ENCODE data around the gene TFEB.

Gene TFEB

DNA sequence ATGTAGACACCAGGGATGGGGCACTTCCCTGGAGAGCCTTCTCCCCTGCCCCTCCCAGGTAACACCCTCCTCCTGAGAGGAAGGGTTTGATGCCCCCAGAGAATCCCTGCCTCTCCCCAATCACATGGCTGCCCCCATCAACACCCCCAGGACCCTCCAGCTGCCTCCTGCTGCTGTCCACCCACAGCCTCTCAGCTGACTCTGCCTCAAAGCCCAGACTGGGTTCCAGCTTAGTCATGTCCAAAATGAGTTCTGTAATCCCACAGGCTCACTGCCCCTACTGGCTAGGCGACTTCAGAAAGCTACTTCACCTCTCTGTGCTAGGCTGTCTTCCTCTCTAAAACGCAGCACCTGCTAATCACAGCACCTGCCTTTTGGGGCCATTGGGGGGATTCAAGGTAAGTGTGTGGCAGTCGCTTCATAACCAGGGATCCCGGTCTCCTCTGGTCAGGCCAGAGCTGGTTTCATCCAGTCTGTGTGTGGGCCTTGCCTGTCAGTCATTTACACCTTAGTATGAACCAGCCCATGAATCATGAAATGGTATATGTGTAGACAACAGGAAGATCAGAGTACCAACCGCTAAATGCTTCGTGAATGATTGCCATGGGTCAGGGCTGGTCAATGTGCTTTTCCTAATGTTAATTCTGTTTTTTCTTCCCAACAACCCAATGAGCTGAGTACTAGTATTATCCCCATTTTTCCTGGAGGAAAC lies 40.4 kb downstream of the TFEB start:
- Histone ChIP-seq H3K36me3 (ENCODE audit: control insufficient read depth in 2 of 2, insufficient read depth in 1 of 2, low read length in 2 of 2) (no peaks in the 10 kb centered on the region), H3K9me3 (ENCODE audit: control insufficient read depth, insufficient read depth, low read depth, low read length) (no peaks in the 10 kb centered on the region), H3K27ac (ENCODE audit: extremely low read depth, low read depth, low read length) (no peak overlapping the region), H3K4me1 (ENCODE audit: control insufficient read depth, insufficient read depth, low read length) (no peaks in the 10 kb centered on the region), H3K4me3 (ENCODE audit: low read depth, low read length) (no peak overlapping the region)
- ChIA-PET POLR2A (interaction anchor here (1.8 kb wide), 1 partner anchor 8 kb away, joined by 4 read pairs; no protein-coding TSS in a partner anchor), CTCF (interaction anchor here (0.6 to 4.9 kb wide), 8 partner anchors 10 to 1772 kb away, joined by 3 to 37 read pairs (median 4); no protein-coding TSS in a partner anchor)
- TF ChIP-seq ZNF112 (tag by site-specific recombination; IDR thresholded peaks at IDR 0.05) (no peak), ZFHX2 (tag by site-specific recombination; conservative IDR thresholded peaks at IDR 0.05) (peak; percentile 82), ZBTB20 (tag by site-specific recombination; IDR thresholded peaks at IDR 0.05) (no peak), EGR2 (tag by site-specific recombination; IDR thresholded peaks at IDR 0.05; ENCODE audit: low read depth) (peak; percentile 81), GLIS2 (tag by site-specific recombination; IDR thresholded peaks at IDR 0.05) (peak; percentile 40; the same call in 1 of the 2 replicates)

DNA sequence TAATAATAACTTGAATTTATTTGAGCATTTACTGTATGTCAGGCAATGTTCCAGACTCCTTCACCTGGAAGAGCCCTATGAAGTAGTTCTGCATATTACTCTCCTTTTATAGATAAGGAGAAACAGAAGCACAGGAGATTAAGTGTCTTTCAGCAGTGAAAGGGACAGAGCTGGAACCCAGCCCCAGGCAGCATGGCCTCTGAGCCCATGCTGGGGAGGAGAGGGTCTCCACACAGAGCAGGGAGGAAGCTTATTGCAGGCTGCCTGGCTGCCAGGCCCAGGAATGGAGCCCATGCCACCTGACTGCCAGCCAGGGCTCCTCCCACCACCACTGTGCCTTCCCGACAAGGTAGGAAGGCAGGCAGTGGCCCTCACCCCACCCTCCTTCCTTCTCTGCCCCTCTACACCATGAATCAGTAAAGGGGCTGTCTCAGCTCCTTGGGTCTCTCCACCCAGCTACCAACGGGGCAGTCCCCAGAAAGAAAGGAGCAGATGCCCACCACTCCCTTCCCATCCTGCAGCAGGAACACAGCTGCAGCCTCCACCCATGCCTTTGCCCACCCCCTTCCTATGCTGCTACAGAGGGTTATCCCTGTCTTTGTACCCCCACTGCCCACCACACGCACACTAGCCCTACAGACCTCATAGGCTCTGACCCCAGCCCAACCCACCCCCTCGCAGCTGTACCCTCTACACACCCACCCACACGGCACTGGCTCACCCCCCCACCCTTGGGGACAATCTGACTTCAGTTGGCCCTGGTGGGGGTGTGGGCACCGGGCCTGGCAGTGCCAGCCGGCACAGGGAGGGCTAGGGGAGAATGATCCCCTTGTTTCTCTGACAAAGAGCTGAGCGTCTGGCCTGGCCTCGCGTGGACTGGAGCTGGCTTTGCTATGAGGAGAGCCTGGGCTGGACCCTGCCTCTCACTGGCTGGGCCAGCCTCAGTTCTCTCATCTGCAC lies 41.8 kb downstream of the TFEB start:
- H3K36me3 ChIP-seq (ENCODE audit: control insufficient read depth in 2 of 2, insufficient read depth in 1 of 2, low read length in 2 of 2), result no peaks in the 10 kb centered on the region
- H3K27ac ChIP-seq (ENCODE audit: extremely low read depth, low read depth, low read length), result no peak overlapping the region
- no peaks in the 10 kb centered on the region for H3K4me1 ChIP-seq (ENCODE audit: control insufficient read depth, insufficient read depth, low read length)
- no peaks in the 10 kb centered on the region for H3K9me3 ChIP-seq (ENCODE audit: control insufficient read depth, insufficient read depth, low read depth, low read length)
- CTCF ChIA-PET, result interaction anchor here (0.5 to 4.9 kb wide), 9 partner anchors 9 to 378 kb away, joined by 3 to 37 read pairs (median 3); no protein-coding TSS in a partner anchor
- no peak for TF ChIP-seq ZNF223 (tag by site-specific recombination; IDR thresholded peaks at IDR 0.05)
- TF ChIP-seq, protein P1, sequence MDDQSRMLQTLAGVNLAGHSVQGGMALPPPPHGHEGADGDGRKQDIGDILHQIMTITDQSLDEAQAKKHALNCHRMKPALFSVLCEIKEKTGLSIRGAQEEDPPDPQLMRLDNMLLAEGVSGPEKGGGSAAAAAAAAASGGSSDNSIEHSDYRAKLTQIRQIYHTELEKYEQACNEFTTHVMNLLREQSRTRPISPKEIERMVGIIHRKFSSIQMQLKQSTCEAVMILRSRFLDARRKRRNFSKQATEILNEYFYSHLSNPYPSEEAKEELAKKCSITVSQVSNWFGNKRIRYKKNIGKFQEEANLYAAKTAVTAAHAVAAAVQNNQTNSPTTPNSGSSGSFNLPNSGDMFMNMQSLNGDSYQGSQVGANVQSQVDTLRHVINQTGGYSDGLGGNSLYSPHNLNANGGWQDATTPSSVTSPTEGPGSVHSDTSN (CRISPR knock-in tag; IDR thresholded peaks at IDR 0.05), result no peak
- TF ChIP-seq, protein P2, sequence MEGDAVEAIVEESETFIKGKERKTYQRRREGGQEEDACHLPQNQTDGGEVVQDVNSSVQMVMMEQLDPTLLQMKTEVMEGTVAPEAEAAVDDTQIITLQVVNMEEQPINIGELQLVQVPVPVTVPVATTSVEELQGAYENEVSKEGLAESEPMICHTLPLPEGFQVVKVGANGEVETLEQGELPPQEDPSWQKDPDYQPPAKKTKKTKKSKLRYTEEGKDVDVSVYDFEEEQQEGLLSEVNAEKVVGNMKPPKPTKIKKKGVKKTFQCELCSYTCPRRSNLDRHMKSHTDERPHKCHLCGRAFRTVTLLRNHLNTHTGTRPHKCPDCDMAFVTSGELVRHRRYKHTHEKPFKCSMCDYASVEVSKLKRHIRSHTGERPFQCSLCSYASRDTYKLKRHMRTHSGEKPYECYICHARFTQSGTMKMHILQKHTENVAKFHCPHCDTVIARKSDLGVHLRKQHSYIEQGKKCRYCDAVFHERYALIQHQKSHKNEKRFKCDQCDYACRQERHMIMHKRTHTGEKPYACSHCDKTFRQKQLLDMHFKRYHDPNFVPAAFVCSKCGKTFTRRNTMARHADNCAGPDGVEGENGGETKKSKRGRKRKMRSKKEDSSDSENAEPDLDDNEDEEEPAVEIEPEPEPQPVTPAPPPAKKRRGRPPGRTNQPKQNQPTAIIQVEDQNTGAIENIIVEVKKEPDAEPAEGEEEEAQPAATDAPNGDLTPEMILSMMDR (tag by site-specific recombination; IDR thresholded peaks at IDR 0.05), result no peak
- TF ChIP-seq ZNF10 (tag by site-specific recombination; IDR thresholded peaks at IDR 0.05), result 0 out of 2 replicates have a peak, but pooled peaks have one; percentile 28
- TF ChIP-seq ZFP41 (tag by site-specific recombination; IDR thresholded peaks at IDR 0.05; ENCODE audit: borderline replicate concordance), result no peak
- H3K4me3 ChIP-seq (ENCODE audit: low read depth, low read length), result no peak overlapping the region
- POLR2A ChIA-PET, result no interaction called here

DNA sequence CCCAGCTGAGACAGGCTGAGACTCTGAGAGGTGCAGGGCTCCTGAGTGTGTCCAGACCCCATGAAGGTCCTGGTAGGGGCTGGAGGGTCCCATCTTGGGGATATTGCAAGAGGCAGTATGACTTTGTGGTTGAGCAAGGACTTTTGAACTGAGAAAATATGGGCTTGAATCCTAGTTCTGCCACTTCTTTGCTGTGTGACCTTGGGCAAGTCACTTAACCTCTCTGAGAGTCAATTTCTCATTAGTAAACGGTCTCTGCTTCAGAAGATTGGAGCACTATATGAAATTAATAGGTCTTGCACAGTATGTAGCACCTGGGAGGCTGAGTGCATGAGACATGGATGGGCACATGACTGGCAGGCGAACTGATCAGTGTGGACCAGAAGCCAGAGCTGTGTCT lies 42.7 kb downstream of the TFEB start:
- no peaks in the 10 kb centered on the region for H3K9me3 ChIP-seq (ENCODE audit: control insufficient read depth, insufficient read depth, low read depth, low read length)
- ChIA-PET CTCF (interaction anchor here (0.9 to 3.7 kb wide), 7 partner anchors 11 to 373 kb away, joined by 3 to 19 read pairs (median 6); no protein-coding TSS in a partner anchor), POLR2A (interaction anchor here (0.6 kb wide), 1 partner anchor 9 kb away, joined by 4 read pairs; no protein-coding TSS in a partner anchor)
- no peak overlapping the region for H3K27ac ChIP-seq (ENCODE audit: extremely low read depth, low read depth, low read length)
- no peaks in the 10 kb centered on the region for H3K4me1 ChIP-seq (ENCODE audit: control insufficient read depth, insufficient read depth, low read length)
- no peak for TF ChIP-seq ZNF660 (tag by site-specific recombination; IDR thresholded peaks at IDR 0.05)
- TF ChIP-seq, protein P3, sequence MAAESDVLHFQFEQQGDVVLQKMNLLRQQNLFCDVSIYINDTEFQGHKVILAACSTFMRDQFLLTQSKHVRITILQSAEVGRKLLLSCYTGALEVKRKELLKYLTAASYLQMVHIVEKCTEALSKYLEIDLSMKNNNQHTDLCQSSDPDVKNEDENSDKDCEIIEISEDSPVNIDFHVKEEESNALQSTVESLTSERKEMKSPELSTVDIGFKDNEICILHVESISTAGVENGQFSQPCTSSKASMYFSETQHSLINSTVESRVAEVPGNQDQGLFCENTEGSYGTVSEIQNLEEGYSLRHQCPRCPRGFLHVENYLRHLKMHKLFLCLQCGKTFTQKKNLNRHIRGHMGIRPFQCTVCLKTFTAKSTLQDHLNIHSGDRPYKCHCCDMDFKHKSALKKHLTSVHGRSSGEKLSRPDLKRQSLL (tag by site-specific recombination; IDR thresholded peaks at IDR 0.05), result no peak
- peak; percentile 77 for TF ChIP-seq ZNF768 (tag by site-specific recombination; IDR thresholded peaks at IDR 0.05)
- no peak for TF ChIP-seq ZNF626 (tag by site-specific recombination; IDR thresholded peaks at IDR 0.05)
- H3K36me3 ChIP-seq (ENCODE audit: control insufficient read depth in 2 of 2, insufficient read depth in 1 of 2, low read length in 2 of 2), result no peaks in the 10 kb centered on the region
- H3K4me3 ChIP-seq (ENCODE audit: low read depth, low read length), result no peak overlapping the region
